Activated CD8-positive, alpha-beta memory T cell treated with anti-CD3 and anti-CD28 coated beads for 24 hours (primary cell): ENCODE measurements around the gene HIF1A.
"Not testable (repeated sequence)": the region's sequence is repeated elsewhere in the genome, so short reads cannot be mapped to it uniquely, and the experiment has no call there.

Source experiments
- DNase-seq: peaks from one replicate; pipeline ENCODE4 v3.0.0-alpha.2; 2020

HIF1A gene

GRCh38 chr14:61750708-61751474 is 55.6 kb downstream of the HIF1A start:
- DNase-seq = peak; percentile 86

- no peak for DNase-seq
Measured at GRCh38 chr14:61751475-61751989, 56.2 kb downstream of the HIF1A start.

DNA sequence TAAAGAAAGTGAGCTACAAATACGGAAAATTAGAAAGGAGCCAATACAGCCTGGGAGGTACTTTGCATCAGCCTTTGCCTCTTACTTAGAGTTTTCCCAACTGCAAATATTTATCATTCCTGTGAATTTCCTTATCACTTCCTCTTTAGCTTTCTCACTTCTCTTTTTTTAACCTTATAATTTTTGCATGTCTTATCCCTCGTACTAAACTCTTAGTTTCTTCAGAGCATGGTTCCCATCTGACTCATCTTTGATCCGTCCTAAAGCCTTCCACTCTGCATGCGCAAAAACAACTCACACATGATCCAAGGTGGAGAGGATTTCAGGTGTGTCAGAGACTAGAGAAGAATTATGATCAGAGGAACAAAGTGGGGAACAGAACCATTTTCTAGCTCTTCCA is 57.3 kb downstream of the HIF1A start:
- no peak for DNase-seq

GRCh38 chr14:61753631-61754030 is 58.3 kb downstream of the HIF1A start:
- DNase-seq = no peak

DNA sequence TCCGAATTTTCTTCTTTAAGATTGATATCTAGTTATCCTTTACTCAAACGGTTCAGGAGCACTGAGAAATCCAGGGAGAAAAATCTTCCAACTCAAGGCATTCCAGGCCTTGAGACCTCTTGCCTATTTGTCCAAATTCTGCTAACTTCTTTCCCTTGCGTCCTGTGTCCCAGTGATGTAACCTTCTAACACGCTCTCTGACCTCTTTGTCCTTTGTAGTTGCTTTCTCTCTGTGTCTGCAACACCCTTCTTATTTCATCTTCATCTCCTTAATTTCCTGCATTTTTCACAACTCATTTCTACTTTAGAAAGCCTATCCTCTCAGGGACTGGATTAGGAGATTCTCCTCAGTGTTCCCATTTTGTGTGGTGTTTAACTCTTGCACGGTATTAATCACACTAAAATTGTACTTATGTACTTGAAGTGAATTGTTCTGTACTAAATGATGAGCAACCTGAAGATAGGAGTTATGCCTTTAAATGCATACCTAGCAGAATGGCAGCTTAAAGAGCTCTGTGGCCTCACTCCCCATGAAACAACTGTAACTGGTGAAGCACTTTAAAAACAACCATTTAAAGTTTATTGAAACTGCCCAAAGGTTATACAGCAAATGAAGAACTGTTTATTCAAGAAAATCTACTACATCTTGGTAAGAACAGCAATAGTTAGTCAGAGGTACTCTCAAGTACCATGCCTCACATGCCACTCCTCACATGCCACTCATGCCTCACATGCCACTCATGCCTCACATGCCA is 59.5 kb downstream of the HIF1A start:
- no peak for DNase-seq

- not testable (repeated sequence) for DNase-seq
Measured at GRCh38 chr14:61755382-61755742, 60.0 kb downstream of the HIF1A start.

DNA sequence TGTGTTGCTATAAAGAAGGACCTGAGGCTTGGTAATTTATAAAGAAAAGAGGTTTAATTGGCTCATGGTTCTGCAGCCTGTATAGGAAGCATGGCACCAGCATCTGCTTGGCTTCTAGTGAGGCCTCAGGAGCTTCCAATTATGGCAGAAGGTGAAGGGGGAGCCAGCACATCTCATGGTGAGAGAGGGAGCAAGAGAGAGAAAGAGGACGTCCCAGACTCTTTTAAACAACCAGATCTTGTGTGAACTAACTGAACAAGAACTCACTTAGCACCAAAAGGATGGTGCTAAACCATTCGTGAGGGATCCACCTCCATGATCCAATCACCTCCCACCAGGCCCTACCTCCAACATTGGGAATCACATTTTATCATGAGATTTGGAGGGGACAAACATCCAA is 60.8 kb downstream of the HIF1A start:
- no peak for DNase-seq

DNA sequence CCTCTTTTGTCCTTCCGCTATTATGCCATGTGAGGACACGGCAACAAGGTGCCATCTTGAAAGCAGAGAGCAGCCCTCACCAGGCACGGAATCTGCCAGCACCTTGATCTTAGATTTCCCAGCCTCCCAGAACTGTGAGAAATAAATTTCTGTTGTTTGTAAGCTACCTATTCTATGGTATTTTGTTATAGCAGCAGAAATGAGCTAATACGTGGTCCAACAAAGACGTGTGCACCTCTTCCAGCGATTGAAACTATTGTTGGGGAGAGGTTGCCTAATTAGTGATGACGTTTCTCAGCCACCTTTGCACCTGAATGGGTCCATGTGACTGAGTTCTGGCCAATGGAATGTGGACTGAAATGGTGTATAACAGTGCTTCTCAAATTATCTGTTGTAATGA is 64.6 kb downstream of the HIF1A start:
- DNase-seq = no peak

DNA sequence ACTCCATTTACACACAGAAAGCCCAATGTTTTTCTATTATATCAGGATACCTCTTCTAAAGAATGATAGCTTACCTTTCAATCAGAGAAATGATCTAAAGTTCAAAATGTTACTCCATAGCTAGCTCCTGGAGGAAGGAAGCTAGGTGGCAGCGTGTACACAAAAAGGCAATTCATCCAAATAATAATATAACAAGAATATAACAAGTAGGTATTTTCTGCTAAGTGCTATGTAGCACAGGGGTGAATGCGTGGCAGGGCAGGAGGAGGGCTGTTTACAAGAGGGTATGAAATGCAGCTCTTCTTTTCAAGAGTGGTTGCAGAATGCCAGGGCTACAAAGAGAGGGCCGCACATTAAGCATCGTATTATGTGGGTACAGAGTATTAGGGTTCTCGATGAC is 66.2 kb downstream of the HIF1A start:
- DNase-seq = no peak

DNA sequence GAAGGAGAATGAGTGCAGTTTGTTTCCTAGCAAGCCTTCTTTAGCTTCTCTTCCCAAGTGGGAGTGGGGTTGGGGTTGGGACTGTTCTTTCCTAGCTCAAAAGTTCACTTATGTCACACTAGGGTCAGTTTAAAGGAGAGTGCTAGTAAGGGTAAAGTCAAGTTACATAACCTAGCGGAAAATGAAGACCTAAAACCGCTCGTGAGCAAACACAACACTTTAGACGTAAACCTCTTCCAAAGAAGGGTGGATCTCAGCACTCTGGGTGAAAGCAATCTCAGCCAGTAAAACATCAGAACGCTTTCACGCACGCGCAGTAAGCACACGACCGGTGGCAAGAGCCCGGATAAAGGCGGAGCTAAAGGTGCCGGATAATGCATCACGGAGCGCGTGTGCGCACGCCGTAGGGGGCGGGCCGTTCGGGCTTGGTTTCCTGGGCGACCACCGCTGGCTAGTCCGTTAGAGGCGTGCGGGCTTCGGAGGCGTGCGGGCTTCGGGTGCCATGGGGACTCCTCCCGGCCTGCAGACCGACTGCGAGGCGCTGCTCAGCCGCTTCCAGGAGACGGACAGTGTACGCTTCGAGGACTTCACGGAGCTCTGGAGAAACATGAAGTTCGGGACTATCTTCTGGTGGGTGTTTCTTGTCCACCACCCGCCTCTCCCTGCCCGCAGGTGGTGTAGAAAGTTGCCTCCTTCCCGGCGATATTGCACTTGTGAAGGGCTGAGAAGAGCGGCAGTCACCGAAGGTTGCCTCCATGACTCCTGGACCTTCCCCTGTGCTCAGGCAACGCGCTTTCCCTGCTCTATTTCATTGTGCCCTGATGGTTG is 66.9 kb downstream of the HIF1A start, which contains the start of gene SNAPC1:
Gene SNAPC1, plus strand, starts transcription at position 462 of the 828 bp plus-strand sequence. Its CDS starts 41 bp downstream, at position 503.
- DNase-seq = peak; percentile 97

- DNase-seq = no peak
Measured at GRCh38 chr14:61764342-61765122, 69.2 kb downstream of the HIF1A start.

GRCh38 chr14:61765225-61765943 is 70.1 kb downstream of the HIF1A start:
- no peak for DNase-seq

GRCh38 chr14:61766151-61766550 is 70.8 kb downstream of the HIF1A start:
- DNase-seq = no peak

- no peak for DNase-seq
Measured at GRCh38 chr14:61768240-61768639, 72.9 kb downstream of the HIF1A start.

DNA sequence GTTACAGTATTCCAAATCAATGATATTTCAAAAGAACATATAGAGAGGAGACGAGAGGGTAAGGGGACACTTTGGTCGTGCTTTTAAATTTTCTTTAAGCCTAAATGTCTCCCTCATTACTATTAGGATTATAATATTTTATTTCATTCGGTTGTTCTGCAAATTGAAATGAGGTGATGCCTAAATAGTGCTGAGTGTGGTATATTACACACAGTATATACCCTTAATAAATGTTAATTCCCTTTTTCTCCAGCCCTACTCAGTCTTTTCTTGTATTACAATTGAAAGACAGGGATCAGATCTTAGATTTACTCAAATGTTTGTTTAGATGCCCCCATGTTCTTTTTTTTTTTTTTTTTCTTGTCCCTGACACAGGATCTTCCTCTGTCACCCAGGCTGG is 74.6 kb downstream of the HIF1A start:
- DNase-seq = no peak

- DNase-seq = no peak
Measured at GRCh38 chr14:61774861-61775260, 79.5 kb downstream of the HIF1A start.

DNA sequence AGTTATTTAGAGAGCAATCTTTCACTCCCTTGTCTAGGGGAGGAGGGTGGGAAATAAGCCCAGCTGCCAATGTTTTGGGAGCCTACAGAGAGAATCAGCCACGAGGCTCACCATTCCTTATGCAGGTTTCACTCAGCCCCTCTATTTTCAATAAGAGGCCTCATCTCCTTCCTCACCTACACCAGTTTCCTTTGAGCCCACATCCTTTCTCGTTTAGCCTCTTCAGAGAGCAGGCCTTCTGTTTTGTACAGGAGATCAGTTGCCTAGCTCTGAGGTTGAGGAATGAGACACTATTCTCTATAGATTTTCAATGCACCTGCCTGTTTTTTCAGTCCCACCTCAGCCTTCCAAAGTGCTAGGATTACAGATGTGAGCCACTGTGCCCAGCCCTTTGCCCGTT is 84.8 kb downstream of the HIF1A start:
- no peak for DNase-seq

DNA sequence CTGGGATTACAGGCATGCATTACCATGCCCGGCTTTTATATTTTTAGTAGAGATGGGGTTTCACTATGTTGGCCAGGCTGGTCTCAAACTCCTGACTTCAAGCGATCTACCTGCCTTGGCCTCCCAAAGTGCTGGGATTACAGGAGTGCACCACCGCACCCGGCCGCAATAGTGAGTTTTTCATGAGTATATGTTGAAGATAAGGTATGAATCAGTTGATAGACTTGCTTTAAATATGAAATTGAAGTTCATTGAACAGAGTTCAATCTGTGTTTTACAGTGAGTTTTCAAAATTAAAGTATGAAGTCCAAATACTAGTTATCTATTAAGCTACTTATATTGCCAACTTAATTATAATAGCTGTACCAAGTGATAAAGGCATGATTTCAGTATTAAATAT is 102.0 kb downstream of the HIF1A start:
- no peak for DNase-seq
